NB4 (cell line): ENCODE results near the gene BBX.

Experiments used
- CTCF ChIP-seq: IDR thresholded peaks from one replicate; pipeline ENCODE4 v1.5.1; 2012; ENCODE audit warnings: low read depth, low read length
- MAX ChIP-seq: IDR thresholded peaks from 2 replicates; pipeline ENCODE4 v1.6.1; 2011; ENCODE audit warnings: low read depth, low read length
- MYC ChIP-seq: IDR thresholded peaks from 2 replicates; pipeline ENCODE4 v1.6.1; 2011; ENCODE audit warnings: low read depth, low read length
- POLR2A ChIP-seq: IDR thresholded peaks from 2 replicates; pipeline ENCODE4 v1.6.1; 2011; ENCODE audit warnings: mild to moderate bottlenecking; ENCODE audit not compliant: insufficient read length; ENCODE audit errors: extremely low read depth

- TF ChIP-seq POLR2A, result no peak
- no peak for TF ChIP-seq CTCF
- no peak for TF ChIP-seq MAX
- no peak for TF ChIP-seq MYC
Measured at GRCh38 chr3:107662586-107662985, 139.8 kb downstream of the BBX start.
